SK-N-SH treated with all-trans-retinoic acid at 6 μM for 48 hours (cell line): ENCODE data around the gene EZR.

ENCODE experiments used
- ATAC-seq: fragments of 200-7000 bp; cut with Tn5 transposase; 3 replicates; pipeline ENCODE4 v1.9.1; 2020; ENCODE audit warnings: mild to moderate bottlenecking, moderate library complexity
- ARNTL ChIP-seq: fragments of 450-650 bp; formaldehyde crosslinking; IDR thresholded peaks from 2 replicates; pipeline ENCODE4 v1.5.0; 2020; ENCODE audit warnings: low read depth, mild to moderate bottlenecking, moderate library complexity, borderline replicate concordance
- BACH2 ChIP-seq: fragments of 250-450 bp; sonication (Bioruptor Pico); IDR thresholded peaks from 2 replicates; pipeline ENCODE4 v1.9.0; 2021; ENCODE audit warnings: mild to moderate bottlenecking, borderline replicate concordance
- CSDC2 ChIP-seq: fragments of 250-450 bp; sonication (Bioruptor Pico); IDR thresholded peaks from 2 replicates; pipeline ENCODE4 v1.5.0; 2020; ENCODE audit warnings: mild to moderate bottlenecking, moderate library complexity
- ESRRG ChIP-seq: fragments of 250-450 bp; sonication (Bioruptor Pico); IDR thresholded peaks from 2 replicates; pipeline ENCODE4 v1.6.1; 2021; ENCODE audit warnings: mild to moderate bottlenecking
- GLIS3 ChIP-seq: fragments of 250-450 bp; sonication (Bioruptor Pico); IDR thresholded peaks from 2 replicates; pipeline ENCODE4 v1.5.0; 2020; ENCODE audit warnings: mild to moderate bottlenecking, moderate library complexity
- OSR1 ChIP-seq: fragments of 250-450 bp; sonication (Bioruptor Pico); IDR thresholded peaks from 2 replicates; pipeline ENCODE4 v1.8.0; 2022; ENCODE audit warnings: moderate library complexity, mild to moderate bottlenecking, inconsistent platforms
- POU6F1 ChIP-seq: fragments of 250-450 bp; sonication (Bioruptor Pico); IDR thresholded peaks from 2 replicates; pipeline ENCODE4 v1.8.0; 2021; ENCODE audit warnings: low read depth, mild to moderate bottlenecking, moderate library complexity, borderline replicate concordance
- PPARA ChIP-seq: fragments of 250-450 bp; sonication (Bioruptor Pico); IDR thresholded peaks from 2 replicates; pipeline ENCODE4 v1.5.0; 2020; ENCODE audit warnings: mild to moderate bottlenecking, borderline replicate concordance
- RARB ChIP-seq: fragments of 250-450 bp; sonication (Bioruptor Pico); IDR thresholded peaks from 2 replicates; pipeline ENCODE4 v1.8.0; 2021; ENCODE audit warnings: mild to moderate bottlenecking, moderate library complexity
- SNAI2 ChIP-seq: fragments of 250-450 bp; sonication (Bioruptor Pico); IDR thresholded peaks from 2 replicates; pipeline ENCODE4 v1.5.0; 2020; ENCODE audit warnings: mild to moderate bottlenecking, moderate library complexity
- TOX ChIP-seq: fragments of 250-450 bp; sonication (Bioruptor Pico); IDR thresholded peaks from 2 replicates; pipeline ENCODE4 v1.8.0; 2021; ENCODE audit warnings: mild to moderate bottlenecking, moderate library complexity, borderline replicate concordance
- ZC3H10 ChIP-seq: fragments of 250-450 bp; sonication (Bioruptor Pico); IDR thresholded peaks from 2 replicates; pipeline ENCODE4 v1.5.1; 2021; ENCODE audit warnings: mild to moderate bottlenecking, moderate library complexity
- ZFP3 ChIP-seq: fragments of 250-450 bp; sonication (Bioruptor Pico); IDR thresholded peaks from 2 replicates; pipeline ENCODE4 v1.5.0; 2020; ENCODE audit warnings: mild to moderate bottlenecking, moderate library complexity
- ZNF565 ChIP-seq: fragments of 450-650 bp; formaldehyde crosslinking; conservative IDR thresholded peaks from 2 replicates; pipeline ENCODE4 v1.5.0; 2020; ENCODE audit warnings: low read depth, mild to moderate bottlenecking, moderate library complexity
- ZNF70 ChIP-seq: fragments of 450-650 bp; formaldehyde crosslinking; IDR thresholded peaks from 2 replicates; pipeline ENCODE4 v1.5.0; 2020; ENCODE audit warnings: mild to moderate bottlenecking, moderate library complexity
- ZNF8 ChIP-seq: fragments of 450-650 bp; formaldehyde crosslinking; IDR thresholded peaks from 2 replicates; pipeline ENCODE4 v1.5.0; 2020; ENCODE audit warnings: mild to moderate bottlenecking, moderate library complexity
- TF ChIP-seq, protein P1 (sequence below): fragments of 250-450 bp; sonication (Bioruptor Pico); IDR thresholded peaks from 2 replicates; pipeline ENCODE4 v1.5.0; 2020; ENCODE audit warnings: mild to moderate bottlenecking, moderate library complexity
- TF ChIP-seq, protein P2 (sequence below): fragments of 250-450 bp; sonication (Bioruptor Pico); IDR thresholded peaks from 2 replicates; pipeline ENCODE4 v1.5.1; 2021; ENCODE audit warnings: mild to moderate bottlenecking, moderate library complexity
- TF ChIP-seq, protein P3 (sequence below): fragments of 250-450 bp; sonication (Bioruptor Pico); IDR thresholded peaks from 2 replicates; pipeline ENCODE4 v1.8.0; 2020; ENCODE audit warnings: mild to moderate bottlenecking, moderate library complexity, borderline replicate concordance

EZR gene

DNA sequence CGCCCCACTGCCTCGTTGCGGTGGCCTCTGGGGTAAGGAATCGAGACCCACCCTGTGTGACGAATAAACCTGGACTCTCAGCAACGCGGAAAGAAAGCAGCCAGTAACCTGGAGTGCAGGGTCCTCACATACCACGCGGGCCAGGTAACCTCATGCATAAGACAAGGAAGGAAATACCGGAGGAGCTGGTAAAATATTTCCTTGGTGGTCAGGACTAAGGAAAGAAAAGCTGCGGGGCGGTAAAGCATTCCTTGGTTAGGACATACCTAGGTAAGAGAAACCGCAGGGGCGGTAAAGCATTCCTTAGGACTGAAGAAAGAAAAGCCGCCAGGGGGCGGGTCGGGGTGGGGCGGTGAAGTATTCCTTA is 88.6 kb downstream of the EZR start:
- ATAC-seq = no peak
- TF ChIP-seq ZC3H10 (CRISPR knock-in tag) = no peak

DNA sequence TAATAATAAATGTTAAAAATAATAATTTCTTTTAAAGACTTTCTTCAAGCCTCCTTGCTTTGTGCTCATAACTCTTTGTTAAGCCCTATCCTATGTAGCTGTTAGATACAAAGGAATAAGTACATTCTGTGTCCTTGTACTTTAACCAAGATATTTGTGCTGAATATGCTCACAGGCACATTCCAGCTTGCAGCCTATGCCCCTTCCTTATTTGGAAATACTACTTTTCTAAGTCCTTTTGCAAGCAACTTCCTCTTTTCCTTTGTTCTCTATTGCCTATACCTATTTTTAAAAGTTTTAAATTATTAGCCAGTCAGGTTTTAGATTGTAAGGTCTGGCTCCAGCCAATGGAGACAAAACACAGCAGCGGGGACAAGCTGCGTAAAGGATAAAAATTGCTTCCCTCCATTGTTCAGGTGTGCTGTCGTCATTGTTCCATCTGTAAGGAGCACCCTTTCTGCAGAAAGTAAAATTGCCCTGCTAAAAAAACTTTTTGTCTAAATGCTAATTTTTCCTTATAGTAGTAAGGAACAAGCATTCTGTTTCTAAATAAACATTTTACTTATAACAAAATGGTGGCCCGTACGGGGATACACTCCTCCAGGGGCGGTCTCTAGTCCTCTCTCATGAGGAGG is 89.1 kb downstream of the EZR start:
- ATAC-seq = no peak
- TF ChIP-seq TOX (CRISPR knock-in tag) (no peak), PPARA (no peak), CSDC2 (CRISPR knock-in tag) (no peak), ZNF8 (CRISPR knock-in tag) (no peak), ZNF70 (CRISPR knock-in tag) (no peak), BACH2 (CRISPR knock-in tag) (no peak), ESRRG (CRISPR knock-in tag) (no peak), GLIS3 (CRISPR knock-in tag) (no peak), ZNF565 (CRISPR knock-in tag) (no peak), POU6F1 (no peak), RARB (CRISPR knock-in tag) (no peak), SNAI2 (CRISPR knock-in tag) (no peak)
- TF ChIP-seq, protein P1, sequence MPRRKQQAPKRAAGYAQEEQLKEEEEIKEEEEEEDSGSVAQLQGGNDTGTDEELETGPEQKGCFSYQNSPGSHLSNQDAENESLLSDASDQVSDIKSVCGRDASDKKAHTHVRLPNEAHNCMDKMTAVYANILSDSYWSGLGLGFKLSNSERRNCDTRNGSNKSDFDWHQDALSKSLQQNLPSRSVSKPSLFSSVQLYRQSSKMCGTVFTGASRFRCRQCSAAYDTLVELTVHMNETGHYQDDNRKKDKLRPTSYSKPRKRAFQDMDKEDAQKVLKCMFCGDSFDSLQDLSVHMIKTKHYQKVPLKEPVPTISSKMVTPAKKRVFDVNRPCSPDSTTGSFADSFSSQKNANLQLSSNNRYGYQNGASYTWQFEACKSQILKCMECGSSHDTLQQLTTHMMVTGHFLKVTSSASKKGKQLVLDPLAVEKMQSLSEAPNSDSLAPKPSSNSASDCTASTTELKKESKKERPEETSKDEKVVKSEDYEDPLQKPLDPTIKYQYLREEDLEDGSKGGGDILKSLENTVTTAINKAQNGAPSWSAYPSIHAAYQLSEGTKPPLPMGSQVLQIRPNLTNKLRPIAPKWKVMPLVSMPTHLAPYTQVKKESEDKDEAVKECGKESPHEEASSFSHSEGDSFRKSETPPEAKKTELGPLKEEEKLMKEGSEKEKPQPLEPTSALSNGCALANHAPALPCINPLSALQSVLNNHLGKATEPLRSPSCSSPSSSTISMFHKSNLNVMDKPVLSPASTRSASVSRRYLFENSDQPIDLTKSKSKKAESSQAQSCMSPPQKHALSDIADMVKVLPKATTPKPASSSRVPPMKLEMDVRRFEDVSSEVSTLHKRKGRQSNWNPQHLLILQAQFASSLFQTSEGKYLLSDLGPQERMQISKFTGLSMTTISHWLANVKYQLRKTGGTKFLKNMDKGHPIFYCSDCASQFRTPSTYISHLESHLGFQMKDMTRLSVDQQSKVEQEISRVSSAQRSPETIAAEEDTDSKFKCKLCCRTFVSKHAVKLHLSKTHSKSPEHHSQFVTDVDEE (CRISPR knock-in tag) = no peak
- TF ChIP-seq, protein P2, sequence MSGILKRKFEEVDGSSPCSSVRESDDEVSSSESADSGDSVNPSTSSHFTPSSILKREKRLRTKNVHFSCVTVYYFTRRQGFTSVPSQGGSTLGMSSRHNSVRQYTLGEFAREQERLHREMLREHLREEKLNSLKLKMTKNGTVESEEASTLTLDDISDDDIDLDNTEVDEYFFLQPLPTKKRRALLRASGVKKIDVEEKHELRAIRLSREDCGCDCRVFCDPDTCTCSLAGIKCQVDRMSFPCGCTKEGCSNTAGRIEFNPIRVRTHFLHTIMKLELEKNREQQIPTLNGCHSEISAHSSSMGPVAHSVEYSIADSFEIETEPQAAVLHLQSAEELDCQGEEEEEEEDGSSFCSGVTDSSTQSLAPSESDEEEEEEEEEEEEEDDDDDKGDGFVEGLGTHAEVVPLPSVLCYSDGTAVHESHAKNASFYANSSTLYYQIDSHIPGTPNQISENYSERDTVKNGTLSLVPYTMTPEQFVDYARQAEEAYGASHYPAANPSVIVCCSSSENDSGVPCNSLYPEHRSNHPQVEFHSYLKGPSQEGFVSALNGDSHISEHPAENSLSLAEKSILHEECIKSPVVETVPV = no peak

DNA sequence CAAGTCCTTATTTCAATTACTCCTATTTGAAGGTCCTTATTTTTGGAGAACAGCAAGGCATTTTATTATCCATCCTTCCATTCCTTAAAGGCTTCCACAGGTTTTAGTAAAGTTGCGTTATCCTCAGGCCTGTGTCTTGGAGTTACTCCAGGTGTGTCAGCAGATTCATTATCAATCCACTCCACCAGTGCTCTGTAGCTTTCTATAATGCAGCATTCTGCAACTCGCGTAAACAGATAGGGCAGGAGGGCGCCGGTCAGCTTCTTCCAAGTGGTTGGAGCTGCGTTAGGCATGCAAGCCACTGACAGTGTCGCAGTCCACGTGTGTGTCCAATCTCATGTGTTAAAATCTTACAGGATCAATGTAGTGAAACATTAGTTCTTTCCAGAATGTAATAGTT is 93.5 kb downstream of the EZR start:
- TF ChIP-seq ESRRG (CRISPR knock-in tag) (no peak), CSDC2 (CRISPR knock-in tag) (no peak), POU6F1 (no peak), SNAI2 (CRISPR knock-in tag) (no peak), TOX (CRISPR knock-in tag) (no peak)
- TF ChIP-seq, protein P3, sequence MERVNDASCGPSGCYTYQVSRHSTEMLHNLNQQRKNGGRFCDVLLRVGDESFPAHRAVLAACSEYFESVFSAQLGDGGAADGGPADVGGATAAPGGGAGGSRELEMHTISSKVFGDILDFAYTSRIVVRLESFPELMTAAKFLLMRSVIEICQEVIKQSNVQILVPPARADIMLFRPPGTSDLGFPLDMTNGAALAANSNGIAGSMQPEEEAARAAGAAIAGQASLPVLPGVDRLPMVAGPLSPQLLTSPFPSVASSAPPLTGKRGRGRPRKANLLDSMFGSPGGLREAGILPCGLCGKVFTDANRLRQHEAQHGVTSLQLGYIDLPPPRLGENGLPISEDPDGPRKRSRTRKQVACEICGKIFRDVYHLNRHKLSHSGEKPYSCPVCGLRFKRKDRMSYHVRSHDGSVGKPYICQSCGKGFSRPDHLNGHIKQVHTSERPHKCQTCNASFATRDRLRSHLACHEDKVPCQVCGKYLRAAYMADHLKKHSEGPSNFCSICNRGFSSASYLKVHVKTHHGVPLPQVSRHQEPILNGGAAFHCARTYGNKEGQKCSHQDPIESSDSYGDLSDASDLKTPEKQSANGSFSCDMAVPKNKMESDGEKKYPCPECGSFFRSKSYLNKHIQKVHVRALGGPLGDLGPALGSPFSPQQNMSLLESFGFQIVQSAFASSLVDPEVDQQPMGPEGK (CRISPR knock-in tag) = no peak
- ATAC-seq = no peak

- no peak for ATAC-seq
- no peak for TF ChIP-seq OSR1
- TF ChIP-seq, protein P2 = no peak
- no peak for TF ChIP-seq ARNTL (CRISPR knock-in tag)
- TF ChIP-seq GLIS3 (CRISPR knock-in tag) = no peak
- TF ChIP-seq TOX (CRISPR knock-in tag) = no peak
- no peak for TF ChIP-seq ZFP3 (CRISPR knock-in tag)
- no peak for TF ChIP-seq CSDC2 (CRISPR knock-in tag)
- no peak for TF ChIP-seq BACH2 (CRISPR knock-in tag)
- TF ChIP-seq, protein P1 (CRISPR knock-in tag) = no peak
Observed at GRCh38 chr6:158722176-158722729, 96.9 kb downstream of the EZR start.
